Measurements from ENCODE around the gene MYRIP.

- no peak for TF ChIP-seq CTCF (IDR thresholded peaks at IDR 0.05)
- no peak for TF ChIP-seq POLR2A (IDR thresholded peaks at IDR 0.05)
- no peak for TF ChIP-seq POLR2AphosphoS5 (IDR thresholded peaks at IDR 0.05)
These were observed 494.9 kb downstream of the MYRIP start for GRCh38 chr3:40304352-40304751.
